GM21576 (cell line): ENCODE measurements around the gene LCE2D.
"Not testable (repeated sequence)": the region's sequence is repeated elsewhere in the genome, so short reads cannot be mapped to it uniquely, and the experiment has no call there.

Source experiments
- ATAC-seq: cut with Tn5 transposase; IDR thresholded peaks from one replicate; pipeline ENCODE4 v1.9.1; 2021; ENCODE audit warnings: mild to moderate bottlenecking, moderate library complexity; ENCODE audit not compliant: unreplicated experiment

LCE2D gene

GRCh38 chr1:152663098-152663497 is at the start of gene LCE2D:
Gene LCE2D (plus strand): TSS chr1:152663380. CDS start chr1:152664106, 726 bp downstream.
- no peak for ATAC-seq

- no peak for ATAC-seq
Observed at GRCh38 chr1:152613511-152613910, 49.7 kb upstream of the LCE2D start, which contains the start of gene LCE3B. Gene LCE3B (plus strand): TSS chr1:152613811. CDS start chr1:152613811, 0 bp downstream.

GRCh38 chr1:152621993-152622392 is 41.2 kb upstream of the LCE2D start:
- no peak for ATAC-seq

DNA sequence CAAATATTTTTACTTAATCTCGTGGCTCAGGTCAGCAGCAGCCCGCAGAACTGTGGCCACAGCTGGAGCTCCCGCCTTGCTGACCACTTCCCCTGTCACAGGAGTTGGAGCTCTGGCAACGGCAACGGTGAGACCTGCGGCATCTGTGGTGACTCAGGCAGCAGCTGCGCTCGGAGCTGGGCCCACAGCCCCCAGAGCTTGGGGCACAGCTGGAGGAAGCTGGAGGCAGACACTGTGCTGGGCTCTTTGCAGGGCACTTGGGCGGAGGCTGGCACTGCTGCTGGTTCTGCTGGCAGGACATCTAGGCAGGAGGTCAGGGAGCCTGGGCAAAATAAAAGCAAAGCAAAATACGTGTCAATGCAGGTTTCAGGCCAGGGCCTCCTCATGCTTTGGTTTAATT is 40.4 kb upstream of the LCE2D start, which contains the start of gene LCE3A:
Gene LCE3A, minus strand, starts transcription at position 301 of the 400 bp plus-strand sequence. Its CDS starts 0 bp downstream, at position 301.
- no peak for ATAC-seq

GRCh38 chr1:152623203-152623844 is 39.9 kb upstream of the LCE2D start:
- no peak for ATAC-seq

- ATAC-seq, result no peak
Observed at GRCh38 chr1:152626744-152627143, 36.4 kb upstream of the LCE2D start.

- no peak for ATAC-seq
Observed at GRCh38 chr1:152630596-152630995, 32.6 kb upstream of the LCE2D start.

GRCh38 chr1:152640351-152640750 is 22.8 kb upstream of the LCE2D start:
- no peak for ATAC-seq

- ATAC-seq, result no peak
Observed at GRCh38 chr1:152643945-152644344, 19.2 kb upstream of the LCE2D start.

DNA sequence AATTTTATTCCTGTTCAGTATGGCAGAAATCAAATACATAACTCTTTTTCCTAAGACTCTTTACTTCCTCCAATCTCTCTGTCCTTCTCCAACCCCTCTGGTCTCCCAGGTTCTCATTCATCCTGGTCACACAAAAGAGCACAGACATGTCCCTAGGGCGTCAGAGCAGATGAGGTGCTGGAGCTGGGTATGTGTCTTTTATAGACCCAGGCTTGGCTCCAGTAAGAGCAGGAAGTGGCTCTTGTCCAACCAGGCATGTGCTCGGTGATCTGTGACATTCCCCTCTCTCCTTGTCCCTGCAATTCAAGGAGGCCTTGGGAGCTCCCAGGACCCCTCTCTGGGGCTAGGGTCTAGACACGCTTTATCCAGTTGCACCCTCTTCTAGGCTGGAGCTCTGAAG is 18.0 kb upstream of the LCE2D start:
- no peak for ATAC-seq

GRCh38 chr1:152646656-152647055 is 16.5 kb upstream of the LCE2D start:
- ATAC-seq, result no peak

DNA sequence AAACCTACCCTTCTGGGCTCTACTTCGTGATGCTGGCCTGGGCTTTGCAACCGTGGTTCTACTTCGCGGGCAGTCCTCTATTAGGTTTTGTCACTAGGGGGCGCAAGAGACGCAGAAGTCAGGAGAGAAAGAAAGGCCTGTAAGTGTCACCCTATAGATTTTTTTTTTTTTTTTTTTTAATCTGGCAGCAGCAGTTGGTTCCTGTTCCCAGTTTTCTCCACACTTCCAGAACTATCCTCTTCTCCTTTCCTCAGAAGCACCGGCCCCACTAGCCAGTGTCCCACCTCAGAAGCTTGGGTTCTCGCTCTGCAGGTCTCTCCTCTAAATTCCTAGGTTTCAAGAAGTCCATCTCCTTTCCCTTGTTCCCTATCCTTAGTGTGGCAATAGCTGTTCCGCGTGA is 9.1 kb upstream of the LCE2D start:
- no peak for ATAC-seq

DNA sequence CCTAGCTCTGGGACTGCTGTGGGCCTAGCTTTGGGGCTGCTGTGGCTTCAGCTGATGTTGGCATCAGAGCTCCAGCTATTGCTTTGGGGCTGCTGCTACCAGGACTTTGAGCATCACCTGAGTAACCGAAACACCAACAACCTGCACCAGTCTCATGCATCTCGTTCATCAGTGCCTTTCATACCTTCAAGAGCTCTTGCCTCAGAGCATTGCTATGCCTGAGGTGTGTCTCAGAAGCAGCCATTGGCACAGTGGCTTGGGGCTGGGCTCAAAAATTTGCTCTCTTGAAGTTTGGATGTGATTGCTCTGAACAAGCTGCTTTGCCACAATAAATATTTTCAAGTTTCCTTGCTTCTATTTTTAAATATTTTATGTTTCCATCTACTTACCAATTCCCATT is 6.7 kb upstream of the LCE2D start:
- no peak for ATAC-seq

- no peak for ATAC-seq
Observed at GRCh38 chr1:152657677-152658076, 5.5 kb upstream of the LCE2D start.

- no peak for ATAC-seq
Observed at GRCh38 chr1:152658649-152659048, 4.5 kb upstream of the LCE2D start.

DNA sequence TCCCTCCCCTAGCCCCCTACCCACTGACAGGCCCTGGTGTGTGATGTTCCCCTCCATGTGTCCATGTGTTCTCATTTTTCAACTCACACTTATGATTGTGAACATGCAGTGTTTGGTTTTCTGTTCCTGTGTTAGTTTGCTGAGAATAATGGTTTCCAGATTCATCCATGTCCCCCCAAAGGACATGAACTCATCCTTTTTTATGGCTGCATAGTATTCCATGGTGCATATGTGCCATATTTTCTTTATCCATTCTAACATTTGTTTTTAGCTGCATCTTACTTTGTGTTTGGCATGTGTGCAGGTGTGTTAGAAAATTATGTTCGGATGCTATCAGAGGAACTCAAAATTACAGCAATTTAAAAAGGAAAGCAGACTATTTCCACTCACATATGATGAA is 3.0 kb downstream of the LCE2D start:
- ATAC-seq, result not testable (repeated sequence)

DNA sequence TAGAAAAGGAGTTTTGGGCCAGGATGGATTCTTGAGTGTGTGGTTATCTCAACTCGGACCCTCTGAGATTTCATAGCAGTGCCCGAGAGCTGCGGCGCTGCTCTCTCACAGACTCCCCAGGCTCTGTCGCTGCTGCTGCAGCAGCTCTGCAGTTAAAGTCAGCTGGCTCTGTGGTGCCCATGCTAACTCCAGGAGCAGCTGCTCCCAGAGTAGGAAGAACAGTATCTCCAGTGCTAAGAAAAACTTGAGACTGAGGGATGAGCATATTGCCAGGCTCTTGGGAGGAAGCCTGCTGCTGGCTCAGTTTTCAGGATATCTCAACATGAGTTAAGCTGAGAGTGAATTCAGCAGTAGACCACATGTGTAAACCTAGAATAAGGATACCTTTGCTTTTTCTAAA is 4.5 kb downstream of the LCE2D start:
- ATAC-seq, result no peak

DNA sequence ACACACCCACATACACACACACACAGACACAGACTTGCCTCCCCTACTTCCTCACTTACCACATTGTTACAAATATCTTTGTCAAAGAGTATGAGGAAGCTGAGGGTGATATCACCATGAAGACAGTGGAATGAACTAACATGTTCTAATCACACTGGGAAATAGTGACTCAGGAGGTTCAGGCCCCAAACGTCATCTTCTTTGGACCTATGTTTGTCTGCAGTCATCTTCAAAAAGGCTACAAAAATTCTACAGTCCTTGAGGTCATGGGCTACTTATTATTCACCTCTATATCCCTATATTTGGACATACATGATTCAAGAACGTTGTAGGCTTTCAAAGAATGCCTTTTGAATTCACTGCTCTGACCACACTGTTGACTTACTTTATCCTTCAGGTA is 9.8 kb downstream of the LCE2D start:
- no peak for ATAC-seq

- not testable (repeated sequence) for ATAC-seq
Observed at GRCh38 chr1:152674983-152675382, 11.8 kb downstream of the LCE2D start, which contains the start of gene LCE2C. Gene LCE2C (plus strand): TSS chr1:152675279. CDS start chr1:152676016, 737 bp downstream.

DNA sequence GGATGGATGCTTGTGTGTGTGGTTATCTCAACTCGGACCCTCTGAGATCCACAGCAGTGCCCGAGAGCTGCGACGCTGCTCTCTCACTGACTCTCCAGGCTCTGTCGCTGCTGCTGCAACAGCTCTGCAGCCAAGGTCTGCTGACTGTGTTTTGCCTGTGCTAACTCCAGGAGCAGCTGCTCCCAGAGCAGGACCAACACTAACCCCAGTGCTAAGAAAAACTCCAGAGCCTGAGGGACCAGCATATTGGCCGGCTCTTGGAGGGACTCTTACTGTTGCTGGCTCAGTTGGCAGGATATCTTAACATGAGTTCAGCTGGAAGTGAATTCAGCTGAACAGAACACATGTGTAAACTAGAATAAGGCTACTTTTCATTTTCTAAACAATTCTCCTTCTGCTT is 16.3 kb downstream of the LCE2D start:
- no peak for ATAC-seq

DNA sequence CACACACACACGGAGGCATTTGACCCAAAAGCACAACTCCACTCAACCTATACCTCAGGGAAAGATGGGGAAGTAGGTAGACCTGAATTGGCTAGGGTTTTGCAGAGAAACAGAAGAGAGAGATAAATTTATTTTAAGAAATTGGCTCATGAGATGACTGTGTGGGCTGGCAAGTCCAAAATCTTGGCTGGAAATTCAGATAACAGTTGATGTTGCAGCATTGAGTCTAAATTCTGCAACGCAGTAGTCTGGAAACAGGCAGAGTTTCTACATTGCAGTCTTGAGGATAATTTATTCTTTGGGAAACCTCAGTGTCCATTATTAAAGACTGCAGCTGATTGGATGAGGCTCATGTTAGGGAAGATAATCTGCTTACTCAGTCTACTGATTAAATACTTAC is 18.4 kb downstream of the LCE2D start:
- no peak for ATAC-seq

DNA sequence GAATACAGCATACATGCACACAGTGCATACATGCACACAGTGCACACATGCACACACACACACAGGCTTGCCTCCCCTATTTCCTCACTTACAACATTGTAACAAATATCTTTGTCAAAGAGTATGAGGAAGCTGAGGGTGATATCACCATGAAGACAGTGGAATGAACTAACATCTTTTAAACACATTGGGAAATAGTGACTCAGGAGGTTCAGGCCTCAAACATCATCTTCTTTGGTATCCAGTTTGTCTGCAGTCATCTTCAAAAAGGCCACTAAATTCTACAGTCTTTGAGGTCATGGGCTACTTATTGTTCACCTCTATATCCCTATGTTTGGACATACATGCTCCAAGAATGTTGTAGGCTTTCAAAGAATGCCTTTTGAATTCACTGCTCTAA is 20.7 kb downstream of the LCE2D start:
- ATAC-seq, result no peak

GRCh38 chr1:152685823-152686222 is 22.6 kb downstream of the LCE2D start, which contains the start of gene LCE2B:
Gene LCE2B (plus strand): TSS chr1:152686123. CDS start chr1:152686844, 721 bp downstream.
- not testable (repeated sequence) for ATAC-seq
